ENCODE data around the gene ARAP1. TPM values are rescaled to one million over a fixed set of nuclear protein-coding genes. Genes with fewer than 3 reads are reported as not detected.
A peak's percentile ranks its signal among the peaks of the same experiment; 100 is the strongest.

Gene ARAP1
- total and polyA plus RNA-seq, 2 experiments from 2014 or later = 41.5 to 200 TPM

DNA sequence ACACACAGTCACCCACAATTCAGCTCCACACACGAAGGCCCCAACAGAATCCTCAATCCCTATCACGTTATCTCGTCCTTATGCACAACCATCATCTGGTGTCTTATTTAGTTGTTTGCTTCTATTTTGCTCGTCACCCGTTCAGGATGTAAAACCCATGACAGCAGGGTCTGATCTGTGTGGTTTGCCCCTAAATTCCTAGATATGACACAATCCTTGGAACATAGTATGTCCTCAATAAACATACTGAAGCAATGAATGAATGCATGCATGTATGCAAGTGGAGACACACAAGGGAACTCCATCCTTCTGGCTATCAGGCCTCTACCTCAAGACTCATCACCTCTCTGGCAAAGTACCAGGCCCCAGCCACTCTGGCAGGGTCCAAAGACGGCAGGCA is 21.5 kb upstream of the ARAP1 start:
- TF ChIP-seq, protein P1, sequence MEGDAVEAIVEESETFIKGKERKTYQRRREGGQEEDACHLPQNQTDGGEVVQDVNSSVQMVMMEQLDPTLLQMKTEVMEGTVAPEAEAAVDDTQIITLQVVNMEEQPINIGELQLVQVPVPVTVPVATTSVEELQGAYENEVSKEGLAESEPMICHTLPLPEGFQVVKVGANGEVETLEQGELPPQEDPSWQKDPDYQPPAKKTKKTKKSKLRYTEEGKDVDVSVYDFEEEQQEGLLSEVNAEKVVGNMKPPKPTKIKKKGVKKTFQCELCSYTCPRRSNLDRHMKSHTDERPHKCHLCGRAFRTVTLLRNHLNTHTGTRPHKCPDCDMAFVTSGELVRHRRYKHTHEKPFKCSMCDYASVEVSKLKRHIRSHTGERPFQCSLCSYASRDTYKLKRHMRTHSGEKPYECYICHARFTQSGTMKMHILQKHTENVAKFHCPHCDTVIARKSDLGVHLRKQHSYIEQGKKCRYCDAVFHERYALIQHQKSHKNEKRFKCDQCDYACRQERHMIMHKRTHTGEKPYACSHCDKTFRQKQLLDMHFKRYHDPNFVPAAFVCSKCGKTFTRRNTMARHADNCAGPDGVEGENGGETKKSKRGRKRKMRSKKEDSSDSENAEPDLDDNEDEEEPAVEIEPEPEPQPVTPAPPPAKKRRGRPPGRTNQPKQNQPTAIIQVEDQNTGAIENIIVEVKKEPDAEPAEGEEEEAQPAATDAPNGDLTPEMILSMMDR (IDR thresholded peaks at IDR 0.05; ENCODE audit: low read depth, low read length) = no peak
- no peaks in the 10 kb centered on the region for H3K27me3 ChIP-seq
- H3K27ac ChIP-seq = peak overlapping the region; percentile 41
- H3K36me3 ChIP-seq = no peaks in the 10 kb centered on the region
- H3K4me1 ChIP-seq (ENCODE audit: low read depth) = peaks cover 14% of the 10 kb centered on the region
- no peaks in the 10 kb centered on the region for H3K9me3 ChIP-seq (ENCODE audit: low read depth)
- no peak overlapping the region for H3K4me3 ChIP-seq
- DNase-seq (ENCODE audit: low read depth in 1 of 2, low spot score in 1 of 2) = no peak

DNA sequence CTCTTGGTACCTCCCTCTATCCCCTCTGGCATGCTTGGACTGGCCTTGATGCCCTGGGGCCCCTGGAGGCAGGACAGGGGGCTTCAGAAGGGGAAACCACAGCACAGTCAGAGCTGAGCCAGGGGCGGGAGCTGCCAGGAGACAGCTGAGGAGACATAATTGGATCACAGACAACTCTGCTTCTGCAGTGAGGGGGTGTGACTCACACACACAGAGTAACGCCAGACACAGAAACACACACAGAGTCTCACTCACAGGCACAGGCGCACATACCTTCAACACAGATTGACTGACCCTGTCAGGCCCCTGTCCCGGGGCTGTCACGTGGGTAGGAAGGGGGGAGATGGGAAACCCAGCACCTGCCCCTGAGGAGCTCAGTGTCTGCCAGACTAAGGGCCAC is 21.1 kb upstream of the ARAP1 start:
- H3K9me3 ChIP-seq (ENCODE audit: low read depth) = no peaks in the 10 kb centered on the region
- H3K27ac ChIP-seq = peak overlapping the region; percentile 41
- H3K4me3 ChIP-seq = no peak overlapping the region
- DNase-seq (ENCODE audit: low read depth in 1 of 2, low spot score in 1 of 2) = peak in 1 of 2 donors; percentile 86
- no peaks in the 10 kb centered on the region for H3K36me3 ChIP-seq
- H3K4me1 ChIP-seq (ENCODE audit: low read depth) = peaks cover 14% of the 10 kb centered on the region
- TF ChIP-seq, protein P1 (IDR thresholded peaks at IDR 0.05; ENCODE audit: low read depth, low read length) = no peak
- no peaks in the 10 kb centered on the region for H3K27me3 ChIP-seq

DNA sequence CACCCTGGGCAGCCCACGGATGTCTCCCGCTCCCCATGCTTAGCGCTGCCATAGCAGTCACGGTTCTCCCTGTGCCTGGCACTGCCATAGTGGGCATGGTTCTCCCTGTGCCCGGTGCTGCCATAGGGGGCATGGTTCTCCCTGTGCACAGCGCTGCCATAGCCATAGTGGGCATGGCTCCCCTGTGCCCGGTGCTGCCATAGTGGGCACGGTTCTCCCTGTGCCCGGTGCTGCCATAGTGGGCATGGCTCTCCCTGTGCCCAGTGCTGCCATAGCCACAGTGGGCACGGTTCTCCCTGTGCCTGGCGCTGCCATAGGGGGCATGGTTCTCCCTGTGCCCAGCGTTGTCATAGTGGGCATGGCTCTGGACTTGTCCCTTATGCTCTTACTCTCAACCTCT is 19.9 kb upstream of the ARAP1 start:
- no peak overlapping the region for H3K4me3 ChIP-seq
- peaks cover 8% of the 10 kb centered on the region for H3K4me1 ChIP-seq (ENCODE audit: low read depth)
- no peak overlapping the region for H3K27ac ChIP-seq

DNA sequence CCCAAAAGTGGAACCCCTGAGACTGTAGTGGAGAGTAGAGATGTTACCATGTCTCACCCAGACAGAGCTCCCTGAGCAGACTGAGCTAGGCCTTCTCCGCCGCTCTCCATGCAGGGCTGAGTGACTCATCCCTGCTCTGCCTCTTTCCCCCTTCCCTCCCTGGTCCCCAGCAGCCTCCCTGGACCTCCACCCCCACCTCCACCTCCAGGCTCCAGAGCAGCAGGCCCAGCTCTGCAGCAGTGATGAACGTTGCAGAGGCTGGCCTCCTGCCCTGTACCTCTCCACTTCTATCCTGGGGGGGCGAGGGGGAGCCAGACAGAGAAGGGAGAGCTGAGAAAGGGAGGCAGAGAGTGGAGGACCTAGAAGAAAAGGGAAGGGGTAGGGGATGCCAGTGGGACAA is 19.3 kb upstream of the ARAP1 start:
- DNase-seq (ENCODE audit: low read depth in 1 of 2, low spot score in 1 of 2) = peak in 1 of 2 donors; percentile 61

More for the DNA sequence above, 19.9 kb upstream of the ARAP1 start:
- no peaks in the 10 kb centered on the region for H3K9me3 ChIP-seq (ENCODE audit: low read depth)
- H3K36me3 ChIP-seq = no peaks in the 10 kb centered on the region
- H3K27me3 ChIP-seq = no peaks in the 10 kb centered on the region
- TF ChIP-seq, protein P1 (IDR thresholded peaks at IDR 0.05; ENCODE audit: low read depth, low read length) = no peak
- DNase-seq (ENCODE audit: low read depth in 1 of 2, low spot score in 1 of 2) = no peak

DNA sequence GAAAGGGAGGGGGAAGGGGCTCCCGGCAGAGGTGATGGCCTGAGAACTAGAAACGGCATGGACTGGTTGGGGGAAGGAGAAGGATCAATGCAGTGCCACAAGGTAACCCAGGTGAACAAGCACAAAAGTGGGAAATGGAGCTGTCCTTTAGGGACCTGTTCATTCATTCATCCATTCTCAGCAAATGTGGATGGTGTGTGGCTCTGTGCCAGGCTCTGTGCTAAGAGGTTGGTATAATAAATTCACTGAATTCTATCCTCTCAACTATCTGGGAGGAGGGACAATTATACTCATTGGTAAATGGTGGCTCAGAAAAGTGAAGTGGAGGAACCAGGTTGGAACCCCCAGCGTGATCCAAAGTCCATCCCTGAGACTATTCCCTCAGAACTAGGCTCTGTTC is 18.6 kb upstream of the ARAP1 start:
- no peak overlapping the region for H3K4me3 ChIP-seq
- no peaks in the 10 kb centered on the region for H3K9me3 ChIP-seq (ENCODE audit: low read depth)
- H3K27me3 ChIP-seq = no peaks in the 10 kb centered on the region
- H3K36me3 ChIP-seq = no peaks in the 10 kb centered on the region
- no peak overlapping the region for H3K27ac ChIP-seq
- TF ChIP-seq, protein P1 (IDR thresholded peaks at IDR 0.05; ENCODE audit: low read depth, low read length) = no peak
- H3K4me1 ChIP-seq (ENCODE audit: low read depth) = peaks cover 7% of the 10 kb centered on the region
- DNase-seq (ENCODE audit: low read depth in 1 of 2, low spot score in 1 of 2) = no peak

More for the DNA sequence above, 19.3 kb upstream of the ARAP1 start:
- no peaks in the 10 kb centered on the region for H3K36me3 ChIP-seq
- TF ChIP-seq, protein P1 (IDR thresholded peaks at IDR 0.05; ENCODE audit: low read depth, low read length) = no peak
- no peaks in the 10 kb centered on the region for H3K9me3 ChIP-seq (ENCODE audit: low read depth)
- H3K27ac ChIP-seq = no peak overlapping the region
- no peak overlapping the region for H3K4me3 ChIP-seq
- H3K27me3 ChIP-seq = no peaks in the 10 kb centered on the region
- peaks cover 7% of the 10 kb centered on the region for H3K4me1 ChIP-seq (ENCODE audit: low read depth)

DNA sequence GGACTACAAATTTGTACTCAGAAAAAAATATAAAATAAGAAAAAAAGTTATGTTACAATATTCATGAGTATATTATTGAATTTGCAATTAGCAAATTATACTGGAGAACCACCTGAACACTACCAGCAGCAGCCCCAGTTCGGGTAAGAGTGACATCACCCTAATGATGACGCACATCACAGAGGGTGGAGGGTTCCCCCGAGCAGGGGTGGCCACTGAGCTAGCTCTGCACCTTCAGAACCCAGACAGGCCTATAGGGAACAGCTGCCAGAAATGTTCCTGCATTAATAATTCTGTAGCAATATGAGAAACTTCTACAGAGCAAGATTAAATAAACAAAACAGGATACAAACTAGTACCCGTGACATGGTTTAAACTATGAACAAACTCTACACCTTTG is 17.5 kb upstream of the ARAP1 start:
- no peaks in the 10 kb centered on the region for H3K36me3 ChIP-seq
- no peak overlapping the region for H3K27ac ChIP-seq
- peaks cover 7% of the 10 kb centered on the region for H3K4me1 ChIP-seq (ENCODE audit: low read depth)
- H3K27me3 ChIP-seq = no peaks in the 10 kb centered on the region
- H3K9me3 ChIP-seq (ENCODE audit: low read depth) = no peaks in the 10 kb centered on the region
- no peak overlapping the region for H3K4me3 ChIP-seq
- TF ChIP-seq, protein P1 (IDR thresholded peaks at IDR 0.05; ENCODE audit: low read depth, low read length) = no peak
- DNase-seq (ENCODE audit: low read depth in 1 of 2, low spot score in 1 of 2) = no peak
